HG03571 (cell line): ENCODE data around the gene GABRR1.
"Not testable (repeated sequence)": the region's sequence is repeated elsewhere in the genome, so short reads cannot be mapped to it uniquely, and the experiment has no call there.

ENCODE experiments used
- ATAC-seq: cut with Tn5 transposase; IDR thresholded peaks from one replicate; pipeline ENCODE4 v1.9.1; 2021; ENCODE audit not compliant: unreplicated experiment

The GABRR1 gene

GRCh38 chr6:89217299-89217910 is at the start of gene GABRR1:
Gene GABRR1 (minus strand): TSS chr6:89217358. CDS start chr6:89217322, 36 bp downstream.
- no peak for ATAC-seq

GRCh38 chr6:89264296-89264695 is 47.1 kb upstream of the GABRR1 start:
- no peak for ATAC-seq

- ATAC-seq: no peak
Measured at GRCh38 chr6:89260832-89261231, 43.7 kb upstream of the GABRR1 start.

GRCh38 chr6:89260310-89260709 is 43.2 kb upstream of the GABRR1 start:
- ATAC-seq: no peak

GRCh38 chr6:89258912-89259311 is 41.8 kb upstream of the GABRR1 start:
- ATAC-seq: no peak

- no peak for ATAC-seq
Measured at GRCh38 chr6:89257781-89258180, 40.6 kb upstream of the GABRR1 start.

- ATAC-seq: no peak
Measured at GRCh38 chr6:89257346-89257745, 40.2 kb upstream of the GABRR1 start.

GRCh38 chr6:89255417-89255816 is 38.3 kb upstream of the GABRR1 start:
- ATAC-seq: no peak

GRCh38 chr6:89254569-89254968 is 37.4 kb upstream of the GABRR1 start:
- no peak for ATAC-seq

- ATAC-seq: no peak
Measured at GRCh38 chr6:89252907-89253306, 35.7 kb upstream of the GABRR1 start.

- no peak for ATAC-seq
Measured at GRCh38 chr6:89251976-89252375, 34.8 kb upstream of the GABRR1 start.

- no peak for ATAC-seq
Measured at GRCh38 chr6:89251170-89251569, 34.0 kb upstream of the GABRR1 start.

- no peak for ATAC-seq
Measured at GRCh38 chr6:89250239-89250638, 33.1 kb upstream of the GABRR1 start.

GRCh38 chr6:89244241-89244985 is 27.3 kb upstream of the GABRR1 start:
- no peak for ATAC-seq

- no peak for ATAC-seq
Measured at GRCh38 chr6:89243331-89243629, 26.1 kb upstream of the GABRR1 start.

GRCh38 chr6:89242574-89243330 is 25.6 kb upstream of the GABRR1 start:
- ATAC-seq: no peak

GRCh38 chr6:89239338-89239737 is 22.2 kb upstream of the GABRR1 start:
- ATAC-seq: no peak

GRCh38 chr6:89237158-89237557 is 20.0 kb upstream of the GABRR1 start:
- no peak for ATAC-seq

GRCh38 chr6:89233605-89234004 is 16.4 kb upstream of the GABRR1 start:
- not testable (repeated sequence) for ATAC-seq

- no peak for ATAC-seq
Measured at GRCh38 chr6:89222712-89223039, 5.5 kb upstream of the GABRR1 start.

- ATAC-seq: no peak
Measured at GRCh38 chr6:89221971-89222711, 5.0 kb upstream of the GABRR1 start.

- ATAC-seq: no peak
Measured at GRCh38 chr6:89221129-89221528, 4.0 kb upstream of the GABRR1 start.
